WTC11 (cell line): Measurements from ENCODE around the gene UBL3. TPM values are rescaled to one million over a fixed set of nuclear protein-coding genes. Genes with fewer than 3 reads are reported as not detected.

Experiments used
- ATAC-seq: fragments of 200-7000 bp; cut with Tn5 transposase; 2 replicates; pipeline ENCODE4 v1.10.0; 2021; ENCODE audit warnings: mild to moderate bottlenecking, moderate library complexity
- CTCF ChIA-PET: fragments of 300-600 bp; sonication (Branson Sonifier 250); formaldehyde crosslinking; loops from one replicate; lab custom pipeline; 2021; ENCODE audit warnings: antibody characterized with exemption; lab: Charles Lee
- POLR2A ChIA-PET: fragments of 350-600 bp; sonication (Branson Sonifier 250); formaldehyde crosslinking; loops from one replicate; lab custom pipeline; 2021; ENCODE audit warnings: antibody characterized with exemption; lab: Charles Lee
- DNase-seq: peaks from one replicate; pipeline ENCODE4 v3.0.0; 2021; ENCODE audit warnings: low spot score
- H3K27ac Mint-ChIP-seq: 2 replicates; pipeline ENCODE4 v1.8.0; 2021; ENCODE audit warnings: mixed read lengths
- H3K27me3 Mint-ChIP-seq: 2 replicates; pipeline ENCODE4 v1.8.0; 2021; ENCODE audit warnings: low read depth, mild to moderate bottlenecking, moderate library complexity, mixed read lengths
- H3K36me3 Mint-ChIP-seq: 2 replicates; pipeline ENCODE4 v1.8.0; 2021; ENCODE audit warnings: mixed read lengths
- H3K4me1 Mint-ChIP-seq: 2 replicates; pipeline ENCODE4 v1.8.0; 2022; ENCODE audit warnings: mixed read lengths
- H3K4me3 Mint-ChIP-seq: 2 replicates; pipeline ENCODE4 v1.8.0; 2021; ENCODE audit warnings: mild to moderate bottlenecking, moderate library complexity, mixed read lengths
- H3K9me3 Mint-ChIP-seq: 2 replicates; pipeline ENCODE4 v1.8.0; 2021; ENCODE audit warnings: mixed read lengths
- CREB1 ChIP-seq: sonication (generic); formaldehyde crosslinking; IDR thresholded peaks from 2 replicates; pipeline ENCODE4 v1.8.0; 2023; ENCODE audit warnings: mild to moderate bottlenecking, missing genetic modification reagents
- CREM ChIP-seq: sonication (generic); formaldehyde crosslinking; IDR thresholded peaks from 2 replicates; pipeline ENCODE4 v1.8.1; 2022; ENCODE audit warnings: mild to moderate bottlenecking, missing genetic modification reagents, moderate library complexity
- CTCF ChIP-seq: fragments of 200-600 bp; IDR thresholded peaks from 2 replicates; pipeline ENCODE4 v1.8.0; 2022; ENCODE audit warnings: antibody characterized with exemption
- E2F5 ChIP-seq: sonication (generic); formaldehyde crosslinking; IDR thresholded peaks from 2 replicates; pipeline ENCODE4 v1.8.1; 2022; ENCODE audit warnings: mild to moderate bottlenecking, moderate library complexity, missing genetic modification reagents
- ESRRA ChIP-seq: sonication (generic); formaldehyde crosslinking; IDR thresholded peaks from 2 replicates; pipeline ENCODE4 v1.8.1; 2022; ENCODE audit warnings: mild to moderate bottlenecking, missing genetic modification reagents, borderline replicate concordance
- FOXK1 ChIP-seq: sonication (generic); formaldehyde crosslinking; IDR thresholded peaks from 2 replicates; pipeline ENCODE4 v1.8.0; 2022; ENCODE audit warnings: mild to moderate bottlenecking, moderate library complexity, missing genetic modification reagents
- IRF1 ChIP-seq: sonication (generic); formaldehyde crosslinking; IDR thresholded peaks from 2 replicates; pipeline ENCODE4 v1.8.0; 2023; ENCODE audit warnings: missing genetic modification reagents
- IRF2 ChIP-seq: sonication (generic); formaldehyde crosslinking; IDR thresholded peaks from 2 replicates; pipeline ENCODE4 v1.8.0; 2022; ENCODE audit warnings: low read depth, missing genetic modification reagents, borderline replicate concordance
- MXD4 ChIP-seq: fragments of 250-450 bp; sonication (Bioruptor Pico); IDR thresholded peaks from 2 replicates; pipeline ENCODE4 v1.8.0; 2021; ENCODE audit warnings: mild to moderate bottlenecking, moderate library complexity, borderline replicate concordance
- NFATC4 ChIP-seq: fragments of 250-450 bp; sonication (Bioruptor Pico); IDR thresholded peaks from 2 replicates; pipeline ENCODE4 v1.9.0; 2021; ENCODE audit warnings: mild to moderate bottlenecking
- OVOL2 ChIP-seq: fragments of 250-450 bp; sonication (Bioruptor Pico); IDR thresholded peaks from 2 replicates; pipeline ENCODE4 v1.9.0; 2021; ENCODE audit warnings: mild to moderate bottlenecking, borderline replicate concordance
- SMAD4 ChIP-seq: sonication (generic); formaldehyde crosslinking; IDR thresholded peaks from 2 replicates; pipeline ENCODE4 v1.8.0; 2022; ENCODE audit warnings: mild to moderate bottlenecking, missing genetic modification reagents
- SOX15 ChIP-seq: fragments of 250-450 bp; sonication (Bioruptor Pico); IDR thresholded peaks from 2 replicates; pipeline ENCODE4 v1.9.0; 2021; ENCODE audit warnings: mild to moderate bottlenecking
- USF1 ChIP-seq: sonication (generic); formaldehyde crosslinking; IDR thresholded peaks from 2 replicates; pipeline ENCODE4 v1.8.0; 2022; ENCODE audit warnings: mild to moderate bottlenecking, missing genetic modification reagents
- USF2 ChIP-seq: sonication (generic); formaldehyde crosslinking; IDR thresholded peaks from 2 replicates; pipeline ENCODE4 v1.8.1; 2023; ENCODE audit warnings: mild to moderate bottlenecking, missing genetic modification reagents, moderate library complexity
- ZBTB43 ChIP-seq: sonication (generic); formaldehyde crosslinking; IDR thresholded peaks from 2 replicates; pipeline ENCODE4 v1.8.1; 2023; ENCODE audit warnings: mild to moderate bottlenecking, missing genetic modification reagents
- ZNF317 ChIP-seq: sonication (generic); formaldehyde crosslinking; IDR thresholded peaks from 2 replicates; pipeline ENCODE4 v1.8.1; 2023; ENCODE audit warnings: low read depth, mild to moderate bottlenecking, moderate library complexity, missing genetic modification reagents, borderline replicate concordance
- total RNA-seq: library from RNA; stranded (reverse); gene quantifications from 3 replicates; pipeline ENCODE4 v1.2.3, GENCODE V29; 2021

UBL3 gene
- total RNA-seq, 1 experiment from 2014 or later: 15.5 TPM

GRCh38 chr13:29855009-29855408, 4.6 kb upstream of the UBL3 start:
- no peak for ATAC-seq
- ChIA-PET POLR2A (no interaction called here), CTCF (no interaction called here)
- DNase-seq: no peak
- no peaks in the 10 kb centered on the region for H3K9me3 Mint-ChIP-seq
- peaks cover 7% of the 10 kb centered on the region for H3K4me1 Mint-ChIP-seq
- no peaks in the 10 kb centered on the region for H3K36me3 Mint-ChIP-seq
- no peak overlapping the region for H3K4me3 Mint-ChIP-seq
- H3K27me3 Mint-ChIP-seq: no peaks in the 10 kb centered on the region
- no peak overlapping the region for H3K27ac Mint-ChIP-seq
- TF ChIP-seq SOX15 (CRISPR knock-in tag) (no peak), CREM (CRISPR knock-in tag) (no peak), E2F5 (CRISPR knock-in tag) (no peak), ZNF317 (CRISPR knock-in tag) (no peak), ZBTB43 (CRISPR knock-in tag) (no peak), IRF1 (CRISPR knock-in tag) (no peak), FOXK1 (CRISPR knock-in tag) (no peak), OVOL2 (no peak), NFATC4 (CRISPR knock-in tag) (no peak), CTCF (no peak)

GRCh38 chr13:29853131-29853530, 2.7 kb upstream of the UBL3 start:
- ATAC-seq (no peak), DNase-seq (no peak)
- ChIA-PET POLR2A (no interaction called here), CTCF (no interaction called here)
- H3K4me3 Mint-ChIP-seq: no peak overlapping the region
- TF ChIP-seq CREB1: no peak
- no peak for TF ChIP-seq SMAD4 (CRISPR knock-in tag)
- no peak for TF ChIP-seq USF1
- no peak for TF ChIP-seq USF2 (CRISPR knock-in tag)
- H3K36me3 Mint-ChIP-seq: no peaks in the 10 kb centered on the region
- peaks cover 10% of the 10 kb centered on the region for H3K4me1 Mint-ChIP-seq
- H3K9me3 Mint-ChIP-seq: no peaks in the 10 kb centered on the region
- H3K27me3 Mint-ChIP-seq: no peaks in the 10 kb centered on the region; the same call in 1 of the 2 replicates
- H3K27ac Mint-ChIP-seq: no peak overlapping the region

GRCh38 chr13:29852472-29853054, 2.1 kb upstream of the UBL3 start:
- DNase-seq: no peak

More at GRCh38 chr13:29852472-29853054, 2.1 kb upstream of the UBL3 start:
- Mint-ChIP-seq H3K9me3 (no peaks in the 10 kb centered on the region), H3K36me3 (no peaks in the 10 kb centered on the region), H3K4me1 (peaks cover 14% of the 10 kb centered on the region), H3K27ac (no peak overlapping the region), H3K27me3 (no peaks in the 10 kb centered on the region; the same call in 1 of the 2 replicates), H3K4me3 (no peak overlapping the region)
- no peak for ATAC-seq
- POLR2A ChIA-PET: no interaction called here
- TF ChIP-seq IRF2 (CRISPR knock-in tag) (no peak), ESRRA (CRISPR knock-in tag) (no peak), MXD4 (CRISPR knock-in tag) (no peak)
- CTCF ChIA-PET: interaction anchor here (1.0 kb wide), 1 partner anchor 380 kb away, joined by 3 read pairs; no protein-coding TSS in a partner anchor
